HFFc6 (cell line): Measurements from ENCODE around the gene ADNP. TPM values are rescaled to one million over a fixed set of nuclear protein-coding genes. Genes with fewer than 3 reads are reported as not detected.
A peak's percentile ranks its signal among the peaks of the same experiment; 100 is the strongest.

ENCODE experiments used
- DNase-seq: peaks from one replicate; pipeline ENCODE4 v3.0.0-alpha.2; 2018
- H3K27ac Mint-ChIP-seq: 2 replicates; pipeline ENCODE4 v1.8.0; 2020; ENCODE audit warnings: mild to moderate bottlenecking, mixed read lengths
- H3K27me3 Mint-ChIP-seq: 2 replicates; pipeline ENCODE4 v1.8.0; 2021; ENCODE audit warnings: mild to moderate bottlenecking, moderate library complexity, mixed read lengths; ENCODE audit not compliant: insufficient read depth
- H3K36me3 Mint-ChIP-seq: 2 replicates; pipeline ENCODE4 v1.8.0; 2021; ENCODE audit warnings: low read depth, mixed read lengths
- H3K4me1 Mint-ChIP-seq: 2 replicates; pipeline ENCODE4 v1.8.0; 2020; ENCODE audit warnings: low read depth, mixed read lengths
- H3K4me3 Mint-ChIP-seq: 2 replicates; pipeline ENCODE4 v1.8.0; 2020; ENCODE audit warnings: mild to moderate bottlenecking, moderate library complexity, mixed read lengths
- H3K9me3 Mint-ChIP-seq: 2 replicates; pipeline ENCODE4 v1.8.0; 2020; ENCODE audit warnings: mild to moderate bottlenecking, mixed read lengths
- CTCF ChIP-seq: fragments of 200-600 bp; sonication (generic); IDR thresholded peaks from 2 replicates; pipeline ENCODE4 v1.5.0; 2021; ENCODE audit warnings: antibody characterized with exemption, mild to moderate bottlenecking
- total RNA-seq, 6 experiments: library from RNA; stranded (reverse); fragmentation: NEBNext Ultra II Directional; extraction: Animal tissue kit (Norgen Biotek cat#: 25700); gene quantifications; 2 replicates in 1 of 6; 3 replicates in 5 of 6; pipeline ENCODE4 v1.2.3, GENCODE V29; 2021

Gene ADNP
- total RNA-seq, 6 experiments from 2014 or later, result 56.5 to 68.8 (median 57.3) TPM

- Mint-ChIP-seq H3K27ac (peak within 1 kb of the TSS; percentile 100), H3K36me3 (peaks cover 35% of the 10 kb centered on the region), H3K9me3 (no peaks in the 10 kb centered on the region)
Observed at GRCh38 chr20:50958615-50959542, 27.6 kb upstream of the ADNP start, which contains the start of gene MOCS3. Gene MOCS3 (plus strand): TSS chr20:50958818. CDS start chr20:50958843, 25 bp downstream.

GRCh38 chr20:50957798-50958614, 26.8 kb upstream of the ADNP start, which contains the start of gene DPM1:
Gene DPM1 (minus strand): TSS chr20:50958532. CDS start chr20:50958523, 9 bp downstream.
- Mint-ChIP-seq H3K9me3 (no peaks in the 10 kb centered on the region), H3K36me3 (peaks cover 42% of the 10 kb centered on the region), H3K27me3 (no peaks in the 10 kb centered on the region; the same call in 1 of the 2 replicates), H3K27ac (peak within 1 kb of the TSS; percentile 100), H3K4me1 (peaks cover 50% of the 10 kb centered on the region), H3K4me3 (peak within 1 kb of the TSS; percentile 98)
- peak; percentile 9 for DNase-seq
- TF ChIP-seq CTCF, result no peak

More at GRCh38 chr20:50958615-50959542, 27.6 kb upstream of the ADNP start, which contains the start of gene MOCS3:
- peak within 1 kb of the TSS; percentile 98 for H3K4me3 Mint-ChIP-seq
- DNase-seq, result peak; percentile 88
- no peaks in the 10 kb centered on the region; the same call in 1 of the 2 replicates for H3K27me3 Mint-ChIP-seq
- TF ChIP-seq CTCF, result peak; percentile 36; the same call in 1 of the 2 replicates
- H3K4me1 Mint-ChIP-seq, result peaks cover 46% of the 10 kb centered on the region

- Mint-ChIP-seq H3K36me3 (peaks cover 41% of the 10 kb centered on the region), H3K4me1 (peaks cover 50% of the 10 kb centered on the region), H3K27ac (peak overlapping the region; percentile 100), H3K27me3 (no peaks in the 10 kb centered on the region; the same call in 1 of the 2 replicates), H3K9me3 (no peaks in the 10 kb centered on the region), H3K4me3 (peak overlapping the region; percentile 98)
- DNase-seq, result no peak
- TF ChIP-seq CTCF, result no peak
Observed at GRCh38 chr20:50957276-50957675, 26.0 kb upstream of the ADNP start.

GRCh38 chr20:50953821-50954220, 22.6 kb upstream of the ADNP start:
- peaks cover 2% of the 10 kb centered on the region for H3K27me3 Mint-ChIP-seq
- H3K36me3 Mint-ChIP-seq, result peaks cover 44% of the 10 kb centered on the region
- H3K4me1 Mint-ChIP-seq, result peaks cover 41% of the 10 kb centered on the region
- H3K4me3 Mint-ChIP-seq, result no peak overlapping the region
- H3K9me3 Mint-ChIP-seq, result no peaks in the 10 kb centered on the region
- TF ChIP-seq CTCF, result no peak
- no peak for DNase-seq
- H3K27ac Mint-ChIP-seq, result no peak overlapping the region

- H3K4me3 Mint-ChIP-seq, result no peak overlapping the region
- H3K4me1 Mint-ChIP-seq, result peaks cover 41% of the 10 kb centered on the region
- no peak for TF ChIP-seq CTCF
- no peak for DNase-seq
- H3K36me3 Mint-ChIP-seq, result peaks cover 44% of the 10 kb centered on the region
- peaks cover 2% of the 10 kb centered on the region for H3K27me3 Mint-ChIP-seq
- H3K9me3 Mint-ChIP-seq, result no peaks in the 10 kb centered on the region
- no peak overlapping the region for H3K27ac Mint-ChIP-seq
Observed at GRCh38 chr20:50953196-50953595, 22.0 kb upstream of the ADNP start.
